GM19395 (cell line): ENCODE data around the gene GREB1.

Experiments used
- ATAC-seq: cut with Tn5 transposase; IDR thresholded peaks from one replicate; pipeline ENCODE4 v1.9.1; 2021; ENCODE audit warnings: mild to moderate bottlenecking, moderate library complexity; ENCODE audit not compliant: unreplicated experiment

The GREB1 gene

GRCh38 chr2:11629851-11630250, 96.0 kb downstream of the GREB1 start:
- ATAC-seq: no peak

- no peak for ATAC-seq
Measured at GRCh38 chr2:11630855-11631254, 97.0 kb downstream of the GREB1 start.

DNA sequence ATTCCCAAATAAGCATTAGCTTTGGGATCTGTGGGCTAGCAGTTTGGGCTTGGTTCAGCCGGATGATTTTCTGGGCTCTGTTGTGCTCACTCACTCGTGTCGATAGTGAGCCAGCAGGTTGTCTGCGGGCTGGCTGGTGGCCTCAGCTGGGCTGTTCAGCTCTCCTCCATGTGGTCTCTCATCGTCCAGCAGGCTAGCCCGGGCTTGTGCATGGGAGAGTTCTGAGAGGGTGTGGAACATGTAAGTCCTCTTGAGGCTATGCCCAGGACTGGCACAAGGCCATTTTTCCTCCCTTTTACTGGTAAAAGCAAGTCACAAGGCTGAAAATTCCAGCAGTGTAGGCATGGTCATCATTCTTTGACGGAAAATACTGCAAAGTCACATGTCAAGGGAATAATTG, 97.6 kb downstream of the GREB1 start:
- ATAC-seq: no peak

DNA sequence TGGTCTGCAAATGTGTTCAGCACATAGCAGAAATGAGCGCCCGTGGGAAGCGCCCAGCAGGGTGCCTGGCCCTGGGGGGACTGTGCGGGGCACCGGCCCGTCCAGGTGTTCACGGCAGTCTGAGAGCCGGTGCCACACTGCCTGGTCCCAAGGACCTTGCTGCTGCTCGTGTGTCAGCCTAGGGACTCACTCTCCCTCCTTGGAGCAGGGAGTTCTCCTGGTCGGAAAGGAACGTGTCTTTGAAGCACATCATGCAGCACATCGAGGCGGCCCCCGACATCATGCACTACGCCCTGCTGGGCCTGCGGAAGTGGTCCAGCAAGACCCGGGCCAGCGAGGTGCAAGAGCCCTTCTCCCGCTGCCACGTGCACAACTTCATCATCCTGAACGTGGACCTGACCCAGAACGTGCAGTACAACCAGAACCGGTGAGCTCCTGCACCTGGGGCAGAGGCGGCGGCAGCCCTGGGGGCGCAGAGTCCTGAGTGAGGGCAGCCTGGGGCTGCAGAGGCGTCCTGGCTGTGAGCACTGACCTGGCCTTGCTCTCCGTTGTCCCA, 100.2 kb downstream of the GREB1 start:
- no peak for ATAC-seq

DNA sequence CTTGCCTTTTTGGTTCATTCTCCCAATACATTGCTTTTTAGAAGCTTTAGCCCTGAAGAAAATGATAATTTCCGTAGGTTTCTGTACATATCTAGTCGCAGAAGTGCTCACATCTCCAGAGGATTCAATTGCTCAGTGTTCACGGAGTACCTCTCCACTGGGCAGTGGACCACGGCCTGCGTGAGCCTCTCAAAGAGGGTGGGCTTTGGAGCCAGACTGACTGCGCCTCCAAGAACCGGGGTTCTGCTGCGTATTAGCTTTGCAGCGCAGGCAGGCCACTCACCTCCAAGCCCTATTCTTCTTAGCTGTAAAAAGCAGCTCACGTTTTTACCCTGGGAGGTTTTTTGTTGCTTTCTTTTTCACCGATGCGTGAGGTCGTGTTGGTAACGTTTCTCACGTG, 100.7 kb downstream of the GREB1 start:
- ATAC-seq: no peak

DNA sequence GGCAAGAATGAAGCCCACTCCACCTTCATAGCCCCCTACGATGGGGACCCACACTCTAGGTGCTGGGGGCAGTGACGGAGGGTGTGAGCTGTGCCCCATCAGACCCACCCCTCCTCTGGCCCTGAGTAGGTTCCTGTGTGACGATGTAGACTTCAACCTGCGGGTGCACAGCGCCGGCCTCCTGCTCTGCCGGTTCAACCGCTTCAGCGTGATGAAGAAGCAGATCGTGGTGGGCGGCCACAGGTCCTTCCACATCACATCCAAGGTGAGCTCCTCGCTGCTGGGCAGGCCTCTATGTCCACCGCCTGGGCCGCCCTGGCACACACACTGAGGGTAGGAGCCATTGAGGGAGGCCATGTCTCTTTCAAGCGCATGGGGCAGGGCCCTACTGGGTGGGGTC, 101.3 kb downstream of the GREB1 start:
- ATAC-seq: no peak

DNA sequence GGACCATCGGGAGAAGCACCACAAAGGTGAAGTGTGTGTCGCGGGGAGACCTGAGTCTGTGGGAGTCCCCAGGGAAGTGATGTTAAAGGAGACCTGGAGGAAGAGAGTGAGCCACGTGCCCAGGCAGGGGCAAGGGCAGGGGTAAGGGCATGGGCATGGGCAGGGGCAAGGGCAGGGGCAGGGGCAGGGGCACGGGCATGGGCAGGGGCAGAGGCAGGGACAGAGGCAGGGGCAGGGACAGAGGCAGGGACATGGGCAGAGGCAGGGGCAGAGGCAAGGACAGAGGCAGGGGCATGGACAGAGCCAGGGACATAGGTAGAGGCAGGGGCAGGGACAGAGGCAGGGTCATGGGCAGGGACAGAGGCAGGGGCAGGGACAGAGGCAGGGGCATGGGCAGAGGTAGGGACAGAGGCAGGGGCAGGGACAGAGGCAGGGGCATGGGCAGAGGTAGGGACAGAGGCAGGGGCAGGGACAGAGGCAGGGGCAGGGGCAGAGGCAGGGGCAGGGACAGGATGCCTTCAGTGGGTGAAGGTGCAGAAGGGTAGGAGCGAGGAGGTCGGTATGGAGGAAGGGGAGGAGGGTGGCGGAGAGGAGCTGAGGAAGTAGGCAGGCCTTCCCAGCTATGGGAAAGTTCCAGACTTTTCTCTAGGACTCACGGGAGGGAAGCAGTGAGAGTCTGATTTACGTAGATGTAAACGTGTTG, 102.9 kb downstream of the GREB1 start:
- ATAC-seq: no peak

- ATAC-seq: no peak
Measured at GRCh38 chr2:11637546-11637945, 103.7 kb downstream of the GREB1 start.

- ATAC-seq: no peak
Measured at GRCh38 chr2:11639503-11639902, 105.7 kb downstream of the GREB1 start.

- ATAC-seq: no peak
Measured at GRCh38 chr2:11640132-11640531, 106.3 kb downstream of the GREB1 start.

DNA sequence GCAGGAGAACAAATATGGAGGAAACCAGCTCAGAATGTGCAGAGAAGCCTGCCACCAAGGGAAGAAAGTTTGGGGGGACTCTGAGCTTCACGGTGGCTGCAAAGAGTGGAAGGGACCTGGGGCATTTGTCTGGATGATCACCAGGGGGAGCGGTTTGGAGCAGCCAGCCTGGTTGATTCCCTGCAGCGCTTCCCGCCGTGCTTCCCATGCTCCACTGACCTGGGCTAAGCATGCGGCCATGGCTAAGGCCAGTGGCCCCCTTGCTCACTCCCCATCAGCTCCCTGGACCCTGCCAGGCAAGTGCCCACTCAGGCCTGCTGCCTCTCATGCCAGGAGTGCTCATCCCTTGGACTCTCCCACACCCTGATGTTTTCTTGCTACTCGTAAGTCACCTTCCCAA, 109.1 kb downstream of the GREB1 start:
- no peak for ATAC-seq

DNA sequence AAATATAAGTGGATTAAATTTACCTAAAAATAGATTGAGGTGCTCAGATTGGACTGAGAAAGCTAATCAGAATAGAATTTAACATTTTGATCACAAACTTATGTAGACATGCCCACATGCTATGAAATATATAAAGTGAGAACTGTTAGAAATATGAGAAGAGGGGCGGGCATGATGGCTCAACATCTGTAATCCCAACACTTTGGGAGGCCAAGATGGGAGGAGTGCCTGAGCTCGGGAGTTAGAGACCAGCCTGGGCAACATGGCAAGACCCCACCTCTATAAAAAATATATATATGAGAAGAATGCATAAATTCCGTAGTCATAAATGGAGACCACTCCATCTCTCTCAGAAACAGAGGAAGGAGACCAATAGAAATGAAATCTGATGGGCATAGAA, 110.4 kb downstream of the GREB1 start:
- no peak for ATAC-seq

DNA sequence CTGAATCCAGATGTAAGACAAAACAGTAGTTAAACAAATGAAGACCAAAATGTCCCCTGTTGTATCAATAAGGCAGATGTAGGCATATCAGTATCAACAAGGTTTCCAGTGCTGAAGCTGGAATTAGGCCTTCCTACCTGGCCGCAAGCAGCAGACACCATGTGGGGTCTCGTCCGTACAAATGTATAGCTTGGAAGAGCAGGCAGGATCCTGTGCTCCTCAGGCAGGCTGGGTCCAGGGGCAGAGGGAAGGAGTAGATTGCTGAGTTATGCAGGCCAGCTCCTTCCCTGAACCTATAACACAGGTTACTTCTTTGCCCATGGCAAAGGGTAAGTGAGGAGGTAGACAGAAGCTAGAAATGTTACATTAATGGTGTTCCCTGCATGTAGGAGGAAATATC, 112.7 kb downstream of the GREB1 start:
- no peak for ATAC-seq

- ATAC-seq: no peak
Measured at GRCh38 chr2:11647834-11648600, 114.2 kb downstream of the GREB1 start.

- no peak for ATAC-seq
Measured at GRCh38 chr2:11649093-11649492, 115.2 kb downstream of the GREB1 start.

DNA sequence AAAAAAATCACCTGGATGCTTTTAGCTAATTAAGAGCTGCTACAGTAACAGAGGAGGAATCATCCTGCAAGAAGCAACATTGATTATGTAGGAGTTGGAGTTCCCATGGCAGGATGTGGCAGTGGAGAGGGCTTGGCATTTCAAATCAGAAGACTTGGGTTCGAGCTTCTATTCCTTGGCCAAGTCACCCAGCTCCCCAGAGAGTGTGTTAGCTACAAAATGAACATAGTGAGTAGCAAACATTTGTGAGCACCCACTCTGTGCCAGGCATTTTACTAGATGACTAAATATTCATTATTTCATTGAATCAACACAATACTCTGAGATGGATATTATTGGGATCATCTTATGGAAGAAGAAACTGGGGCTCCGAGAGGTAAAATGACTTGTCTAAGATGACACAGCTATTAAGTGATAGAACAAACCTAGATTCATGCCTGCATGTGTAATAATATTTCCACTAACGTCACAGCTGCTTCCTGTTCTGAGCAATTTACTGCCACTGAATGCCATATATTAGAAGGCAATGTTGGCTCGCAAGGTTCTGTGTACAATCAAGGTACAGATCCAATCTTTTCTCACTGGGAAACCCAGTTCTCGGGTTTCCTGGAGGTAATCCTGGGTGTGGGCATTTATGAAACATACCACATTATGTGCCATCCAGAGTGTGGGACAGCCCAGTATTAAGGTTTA, 118.2 kb downstream of the GREB1 start:
- ATAC-seq: no peak

GRCh38 chr2:11652553-11652952, 118.7 kb downstream of the GREB1 start:
- no peak for ATAC-seq

DNA sequence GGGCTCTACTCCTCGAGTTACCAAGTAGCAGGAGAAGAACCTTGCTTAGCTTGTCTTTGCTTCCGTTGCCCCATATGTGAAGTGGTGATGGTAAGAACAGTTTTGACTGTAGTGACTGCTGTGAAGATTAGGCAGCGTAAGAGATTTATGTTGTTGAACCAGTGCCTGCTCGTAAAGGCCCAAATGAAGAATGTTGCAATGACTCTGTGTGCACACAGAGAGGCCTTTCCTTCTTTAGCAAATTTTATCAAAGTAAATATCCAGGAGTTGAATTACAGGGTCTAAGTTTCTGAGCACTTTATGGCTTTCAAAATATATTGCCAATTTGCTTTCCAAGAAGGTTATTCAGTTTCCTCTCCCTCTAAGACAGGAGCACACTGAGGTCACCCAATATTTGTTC, 121.7 kb downstream of the GREB1 start:
- ATAC-seq: no peak

GRCh38 chr2:11656252-11656651, 122.4 kb downstream of the GREB1 start:
- ATAC-seq: no peak

DNA sequence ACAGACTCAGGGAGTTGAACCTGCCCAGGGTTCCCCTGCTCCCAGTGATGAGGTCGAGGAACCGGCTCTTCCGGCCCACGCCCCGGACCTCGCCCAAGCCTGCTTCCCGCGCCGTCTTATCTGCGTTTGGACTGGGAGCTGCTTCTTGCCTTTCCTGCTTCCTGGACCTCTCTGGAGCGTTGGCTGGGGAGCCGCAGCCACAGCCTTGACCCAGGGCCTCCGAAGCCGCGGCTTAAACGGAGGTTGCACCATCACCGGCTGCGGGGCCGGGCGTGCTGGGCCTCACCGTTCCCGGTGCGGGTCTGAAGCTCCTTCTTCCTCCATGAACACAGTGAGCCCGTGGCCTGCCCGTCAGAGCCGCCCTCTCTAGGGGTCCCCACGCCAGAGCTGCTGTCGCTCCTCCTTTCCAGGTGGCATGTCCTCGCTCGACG, 122.8 kb downstream of the GREB1 start:
- ATAC-seq: no peak

GRCh38 chr2:11657195-11657594, 123.3 kb downstream of the GREB1 start:
- ATAC-seq: no peak

GRCh38 chr2:11657646-11658045, 123.8 kb downstream of the GREB1 start:
- no peak for ATAC-seq
